Liver (tissue), 3 donors: ENCODE results near the gene DPAGT1.

Experiments
- CTCF ChIP-seq: fragments of 150-350 bp; IDR thresholded peaks from 2 replicates; pipeline ENCODE4 v1.5.1; 2017; ENCODE audit warnings: improper control_type of control experiment, low read depth, low read length; ENCODE audit not compliant: missing input control
- JUND ChIP-seq, 2 donors: IDR thresholded peaks; 2 replicates each; pipeline ENCODE4 v1.6.1; 2016; ENCODE audit warnings: antibody characterized with exemption in 2 of 2
- MAX ChIP-seq: IDR thresholded peaks from 2 replicates; pipeline ENCODE4 v1.6.1; 2016; ENCODE audit warnings: antibody characterized with exemption
- RAD21 ChIP-seq, 2 donors: IDR thresholded peaks; 2 replicates each; pipeline ENCODE4 v1.6.1; 2016; ENCODE audit warnings: antibody characterized with exemption in 2 of 2, mild to moderate bottlenecking in 2 of 2
- REST ChIP-seq: IDR thresholded peaks from 2 replicates; pipeline ENCODE4 v1.6.1; 2016; ENCODE audit warnings: antibody characterized with exemption, mild to moderate bottlenecking
- RXRA ChIP-seq, 2 donors: IDR thresholded peaks; 2 replicates each; pipeline ENCODE4 v1.6.1; 2017 to 2018; ENCODE audit warnings: antibody characterized with exemption in 2 of 2, mild to moderate bottlenecking in 1 of 2
- TAF1 ChIP-seq: conservative IDR thresholded peaks from 2 replicates; pipeline ENCODE4 v1.6.1; 2016; ENCODE audit warnings: antibody characterized with exemption, mild to moderate bottlenecking
- YY1 ChIP-seq: IDR thresholded peaks from 2 replicates; pipeline ENCODE4 v1.6.1; 2016; ENCODE audit warnings: antibody characterized with exemption, mild to moderate bottlenecking
- donor health status: healthy.
- donor health status: healthy.

GRCh38 chr11:119087123-119087522 is 14.5 kb downstream of the DPAGT1 start:
- TF ChIP-seq YY1 (no peak), REST (no peak), CTCF (no peak), TAF1 (no peak), JUND (IDR thresholded peaks at IDR 0.05) (no peak), RAD21 (IDR thresholded peaks at IDR 0.05) (no peak), MAX (no peak), RXRA (IDR thresholded peaks at IDR 0.05) (no peak)
